Fibroblast of the aortic adventitia (primary cell): ENCODE data around the gene BIN2. TPM values are rescaled to one million over a fixed set of nuclear protein-coding genes. Genes with fewer than 3 reads are reported as not detected.

ENCODE experiments used
- DNase-seq: peaks from one replicate; pipeline ENCODE4 v3.0.0-alpha.2; 2010; ENCODE audit warnings: low read depth
- H3K4me3 ChIP-seq: 2 replicates; pipeline ENCODE4 v1.5.1; 2011; ENCODE audit warnings: low read depth, mild to moderate bottlenecking, control low read depth, low read length, moderate library complexity
- total RNA-seq: library from RNA; depleted of rRNA; stranded (reverse); fragments of >200 nt; gene quantifications from 2 replicates; pipeline ENCODE4 v1.2.3, GENCODE V29; 2012; ENCODE audit warnings: low replicate concordance
- TF ChIP-seq, protein P1 (sequence below): IDR thresholded peaks from 2 replicates; pipeline ENCODE4 v1.5.1; 2011; ENCODE audit warnings: mild to moderate bottlenecking, low read length, control low read depth, inconsistent platforms; ENCODE audit not compliant: insufficient read depth

BIN2 gene
- total RNA-seq, 1 donor = under 0.01 TPM

DNA sequence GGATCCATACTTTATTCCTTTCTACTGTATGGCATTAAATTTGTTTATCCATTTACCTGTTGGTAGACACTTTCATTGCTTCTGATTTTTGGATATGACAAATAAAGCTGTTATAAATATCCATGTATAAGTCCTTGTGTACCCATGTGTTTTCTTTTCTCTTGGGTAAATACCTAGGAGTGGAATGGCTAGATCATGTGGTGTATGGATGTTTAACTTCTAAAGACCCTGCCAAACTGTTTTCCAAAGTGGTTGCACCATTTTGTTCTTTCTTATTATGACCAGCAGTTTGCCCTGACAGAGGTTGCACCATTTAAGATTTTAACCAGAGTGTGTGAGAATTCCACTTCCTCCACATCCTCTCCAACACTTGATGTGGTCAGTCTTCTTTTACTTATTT, 91.3 kb downstream of the BIN2 start:
- H3K4me3 ChIP-seq = no peak overlapping the region
- DNase-seq = no peak
- TF ChIP-seq, protein P1, sequence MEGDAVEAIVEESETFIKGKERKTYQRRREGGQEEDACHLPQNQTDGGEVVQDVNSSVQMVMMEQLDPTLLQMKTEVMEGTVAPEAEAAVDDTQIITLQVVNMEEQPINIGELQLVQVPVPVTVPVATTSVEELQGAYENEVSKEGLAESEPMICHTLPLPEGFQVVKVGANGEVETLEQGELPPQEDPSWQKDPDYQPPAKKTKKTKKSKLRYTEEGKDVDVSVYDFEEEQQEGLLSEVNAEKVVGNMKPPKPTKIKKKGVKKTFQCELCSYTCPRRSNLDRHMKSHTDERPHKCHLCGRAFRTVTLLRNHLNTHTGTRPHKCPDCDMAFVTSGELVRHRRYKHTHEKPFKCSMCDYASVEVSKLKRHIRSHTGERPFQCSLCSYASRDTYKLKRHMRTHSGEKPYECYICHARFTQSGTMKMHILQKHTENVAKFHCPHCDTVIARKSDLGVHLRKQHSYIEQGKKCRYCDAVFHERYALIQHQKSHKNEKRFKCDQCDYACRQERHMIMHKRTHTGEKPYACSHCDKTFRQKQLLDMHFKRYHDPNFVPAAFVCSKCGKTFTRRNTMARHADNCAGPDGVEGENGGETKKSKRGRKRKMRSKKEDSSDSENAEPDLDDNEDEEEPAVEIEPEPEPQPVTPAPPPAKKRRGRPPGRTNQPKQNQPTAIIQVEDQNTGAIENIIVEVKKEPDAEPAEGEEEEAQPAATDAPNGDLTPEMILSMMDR = no peak

Other genes with a start within 250 kb of the BIN2 start
- gene CSRNP2, start 240.6 kb downstream of the BIN2 start, total RNA-seq = 19.1 and 42.4 TPM in 2 replicates
- 10.8 and 12.8 TPM in 2 replicates for gene TFCP2, start 151.0 kb downstream of the BIN2 start, total RNA-seq
- 3.5 and 5.7 TPM in 2 replicates for gene POU6F1, start 106.1 kb downstream of the BIN2 start, total RNA-seq
- gene DAZAP2, start 85.3 kb downstream of the BIN2 start, total RNA-seq = 58.1 and 125 TPM in 2 replicates
- gene SMAGP, start 53.8 kb downstream of the BIN2 start, total RNA-seq = 9.6 and 29.3 TPM in 2 replicates
- 0.25 TPM in 1 of 2 replicates, not detected in the other for gene CELA1, start 22.5 kb upstream of the BIN2 start, total RNA-seq
- 0.74 and 22.1 TPM in 2 replicates for gene GALNT6, start 67.2 kb upstream of the BIN2 start, total RNA-seq
- 4.7 and 8.4 TPM in 2 replicates for gene SLC4A8, start 100.7 kb upstream of the BIN2 start, total RNA-seq